ENCODE measurements around the gene BAD.

- TF ChIP-seq, protein P1, sequence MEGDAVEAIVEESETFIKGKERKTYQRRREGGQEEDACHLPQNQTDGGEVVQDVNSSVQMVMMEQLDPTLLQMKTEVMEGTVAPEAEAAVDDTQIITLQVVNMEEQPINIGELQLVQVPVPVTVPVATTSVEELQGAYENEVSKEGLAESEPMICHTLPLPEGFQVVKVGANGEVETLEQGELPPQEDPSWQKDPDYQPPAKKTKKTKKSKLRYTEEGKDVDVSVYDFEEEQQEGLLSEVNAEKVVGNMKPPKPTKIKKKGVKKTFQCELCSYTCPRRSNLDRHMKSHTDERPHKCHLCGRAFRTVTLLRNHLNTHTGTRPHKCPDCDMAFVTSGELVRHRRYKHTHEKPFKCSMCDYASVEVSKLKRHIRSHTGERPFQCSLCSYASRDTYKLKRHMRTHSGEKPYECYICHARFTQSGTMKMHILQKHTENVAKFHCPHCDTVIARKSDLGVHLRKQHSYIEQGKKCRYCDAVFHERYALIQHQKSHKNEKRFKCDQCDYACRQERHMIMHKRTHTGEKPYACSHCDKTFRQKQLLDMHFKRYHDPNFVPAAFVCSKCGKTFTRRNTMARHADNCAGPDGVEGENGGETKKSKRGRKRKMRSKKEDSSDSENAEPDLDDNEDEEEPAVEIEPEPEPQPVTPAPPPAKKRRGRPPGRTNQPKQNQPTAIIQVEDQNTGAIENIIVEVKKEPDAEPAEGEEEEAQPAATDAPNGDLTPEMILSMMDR (IDR thresholded peaks at IDR 0.05 in 8 of 11, conservative IDR thresholded peaks at IDR 0.05 in 3 of 11) = no peak
- TF ChIP-seq POLR2AphosphoS5 (IDR thresholded peaks at IDR 0.05) = peak in 2 of 3 donors; percentile 38 to 58
These were observed 14.7 kb upstream of the BAD start for GRCh38 chr11:64298966-64299846.

Data from spleen (tissue), 7 donors.